K562 (cell line): Measurements from ENCODE around the gene COX14. TPM values are rescaled to one million over a fixed set of nuclear protein-coding genes. Genes with fewer than 3 reads are reported as not detected.

Experiments used
- EZH2 ChIP-seq: IDR thresholded peaks from 2 replicates; pipeline ENCODE4 v1.6.1; 2012; ENCODE audit warnings: low read depth, mild to moderate bottlenecking, inconsistent platforms, low read length, borderline replicate concordance
- MITF ChIP-seq: IDR thresholded peaks from 2 replicates; pipeline ENCODE4 v1.6.1; 2014; ENCODE audit warnings: antibody characterized with exemption
- PHF21A ChIP-seq: fragments of 450-650 bp; IDR thresholded peaks from 2 replicates; pipeline ENCODE4 v1.6.1; 2017; ENCODE audit warnings: low read depth, borderline replicate concordance
- POLR2AphosphoS2 ChIP-seq: IDR thresholded peaks from 2 replicates; pipeline ENCODE4 v1.6.1; 2012; ENCODE audit warnings: low read length, improper control_type of control experiment
- POLR2H ChIP-seq: IDR thresholded peaks from 2 replicates; pipeline ENCODE4 v1.6.1; 2016; ENCODE audit warnings: missing genetic modification characterization, low read depth, mild to moderate bottlenecking, control low read depth, missing compliant biosample characterization, moderate library complexity
- TBP ChIP-seq: optimal IDR thresholded peaks from 2 replicates; pipeline ENCODE3; 2011; ENCODE audit warnings: low read depth, low read length, improper control_type of control experiment
- XRCC3 ChIP-seq: fragments of 450-650 bp; IDR thresholded peaks from 2 replicates; pipeline ENCODE4 v1.6.1; 2017; ENCODE audit warnings: mild to moderate bottlenecking, moderate library complexity
- ZC3H4 ChIP-seq: sonication (generic); formaldehyde crosslinking; IDR thresholded peaks from 2 replicates; pipeline ENCODE4 v1.9.0; 2021; ENCODE audit warnings: missing genetic modification reagents, borderline replicate concordance
- ZC3H8 ChIP-seq: fragments of 450-650 bp; IDR thresholded peaks from 2 replicates; pipeline ENCODE4 v1.6.1; 2017
- ZNF274 ChIP-seq: IDR thresholded peaks from 2 replicates; pipeline ENCODE4 v1.6.1; 2011; ENCODE audit warnings: low read depth, mild to moderate bottlenecking, low read length, moderate library complexity, borderline replicate concordance
- ZNF318 ChIP-seq, 2 experiments: fragments of 450-650 bp; IDR thresholded peaks; 2 replicates each; pipeline ENCODE4 v1.6.1; 2016; ENCODE audit warnings: mild to moderate bottlenecking in 2 of 2, borderline replicate concordance in 1 of 2, low read depth in 1 of 2, moderate library complexity in 1 of 2
- ZNF584 ChIP-seq: fragments of 200-800 bp; sonication (Bioruptor generic); IDR thresholded peaks from 2 replicates; pipeline ENCODE4 v1.6.1; 2016; ENCODE audit warnings: low read depth, mild to moderate bottlenecking, missing genetic modification characterization, missing compliant biosample characterization
- ZNF592 ChIP-seq: fragments of 450-650 bp; IDR thresholded peaks from 2 replicates; pipeline ENCODE4 v1.6.1; 2017; ENCODE audit warnings: antibody characterized with exemption, mild to moderate bottlenecking
- ZNF717 ChIP-seq: fragments of 250-450 bp; sonication (Bioruptor Pico); IDR thresholded peaks from 2 replicates; pipeline ENCODE4 v1.5.0; 2021
- polyA plus RNA-seq, 8 experiments: library from polyadenylated mRNA; depleted of rRNA in 4 of 8; stranded (reverse) in 5 of 8; unstranded in 3 of 8; fragments of >200 nt; fragmentation: Nextera tagmentation in 2 of 8; fragmentation: Illumina TruSeq in 1 of 8; extraction: Ambion mirVana in 2 of 8; extraction: Trizol in 1 of 8; gene quantifications; 2 replicates each; pipeline versions ENCODE4 v1.2.1 to v1.2.3, GENCODE V29; 2011 to 2014; ENCODE audit warnings: inconsistent platforms in 1 of 8, missing spikeins in 1 of 8
- total RNA-seq, 7 experiments: library from RNA; depleted of rRNA in 6 of 7; stranded (reverse); fragments of >200 nt in 6 of 7; fragmentation: Illumina TruSeq in 2 of 7; extraction: Trizol in 2 of 7; gene quantifications; 2 replicates each; pipeline versions ENCODE4 v1.2.1 to v1.2.3, GENCODE V29; 2011 to 2021; ENCODE audit warnings: low replicate concordance in 1 of 7

COX14 gene
- total and polyA plus RNA-seq, 9 of the 15 experiments (the other 6 are each of a cell fraction or from before 2014, with no cell fraction given): 44.4 to 269 (median 53.4) TPM

- no peak for TF ChIP-seq ZNF592
- no peak for TF ChIP-seq ZNF584 (CRISPR knock-in tag)
- peak; percentile 71 for TF ChIP-seq POLR2H
- TF ChIP-seq PHF21A: no peak
- TF ChIP-seq XRCC3: no peak
- TF ChIP-seq ZNF717: no peak
- TF ChIP-seq ZNF274: no peak
- TF ChIP-seq TBP: peak; percentile 64
- TF ChIP-seq MITF: no peak
- TF ChIP-seq ZC3H8: no peak
- TF ChIP-seq ZC3H4 (CRISPR knock-in tag): no peak
- no peak for TF ChIP-seq ZNF318 (IDR thresholded peaks at IDR 0.05; ENCODE audit: borderline replicate concordance in 1 of 2, low read depth in 1 of 2)
- TF ChIP-seq EZH2: no peak
- TF ChIP-seq POLR2AphosphoS2: no peak
Measured at GRCh38 chr12:50167049-50167828, 55.2 kb downstream of the COX14 start, which contains the start of gene CERS5 (continued).
